NCI-H2227 (cell line): ENCODE results near the gene CORO2B.
"Not testable (repeated sequence)": the region's sequence is repeated elsewhere in the genome, so short reads cannot be mapped to it uniquely, and the experiment has no call there.

Experiments used
- DNase-seq: peaks from one replicate; lab custom pipeline; 2025; ENCODE audit not compliant: unreplicated experiment; lab: John Stamatoyannopoulos, UW

Gene CORO2B

GRCh38 chr15:68667800-68668625 lies 89.2 kb downstream of the CORO2B start:
- no peak for DNase-seq

GRCh38 chr15:68668926-68669600 lies 90.3 kb downstream of the CORO2B start:
- no peak for DNase-seq

- no peak for DNase-seq
Measured at GRCh38 chr15:68672251-68672650, 93.5 kb downstream of the CORO2B start.

- no peak for DNase-seq
Measured at GRCh38 chr15:68672781-68673205, 94.0 kb downstream of the CORO2B start.

GRCh38 chr15:68674975-68675374 lies 96.2 kb downstream of the CORO2B start:
- DNase-seq, result no peak

GRCh38 chr15:68676011-68676605 lies 97.3 kb downstream of the CORO2B start:
- DNase-seq, result no peak

GRCh38 chr15:68676926-68677325 lies 98.1 kb downstream of the CORO2B start:
- DNase-seq, result no peak

- DNase-seq, result no peak
Measured at GRCh38 chr15:68677996-68678395, 99.2 kb downstream of the CORO2B start.

- DNase-seq, result no peak
Measured at GRCh38 chr15:68678746-68679145, 100.0 kb downstream of the CORO2B start.

- no peak for DNase-seq
Measured at GRCh38 chr15:68679161-68679560, 100.4 kb downstream of the CORO2B start.

- no peak for DNase-seq
Measured at GRCh38 chr15:68679961-68680371, 101.2 kb downstream of the CORO2B start.

GRCh38 chr15:68680756-68681155 lies 102.0 kb downstream of the CORO2B start:
- DNase-seq, result not testable (repeated sequence)

GRCh38 chr15:68681836-68682235 lies 103.0 kb downstream of the CORO2B start:
- no peak for DNase-seq

- DNase-seq, result no peak
Measured at GRCh38 chr15:68682330-68682729, 103.5 kb downstream of the CORO2B start.

GRCh38 chr15:68683026-68683425 lies 104.2 kb downstream of the CORO2B start:
- DNase-seq, result no peak

- DNase-seq, result no peak
Measured at GRCh38 chr15:68683551-68683950, 104.8 kb downstream of the CORO2B start.

- no peak for DNase-seq
Measured at GRCh38 chr15:68684476-68684875, 105.7 kb downstream of the CORO2B start.

GRCh38 chr15:68687136-68687735 lies 108.4 kb downstream of the CORO2B start:
- DNase-seq, result no peak

- DNase-seq, result peak; percentile 9
Measured at GRCh38 chr15:68691705-68692104, 112.9 kb downstream of the CORO2B start.

GRCh38 chr15:68693071-68693470 lies 114.3 kb downstream of the CORO2B start:
- no peak for DNase-seq

GRCh38 chr15:68694111-68694510 lies 115.3 kb downstream of the CORO2B start:
- no peak for DNase-seq
